GM19043 (cell line): ENCODE data around the gene DEFB132.

Experiments used
- ATAC-seq: cut with Tn5 transposase; IDR thresholded peaks from one replicate; pipeline ENCODE4 v1.9.1; 2021; ENCODE audit warnings: low read depth; ENCODE audit not compliant: unreplicated experiment

DEFB132 gene

GRCh38 chr20:259981-260380, 2.5 kb downstream of the DEFB132 start:
- ATAC-seq: no peak

- ATAC-seq: no peak
These were observed 6.2 kb downstream of the DEFB132 start for GRCh38 chr20:263701-264100.

GRCh38 chr20:266596-267562, 9.4 kb downstream of the DEFB132 start:
- peak; percentile 87 for ATAC-seq

GRCh38 chr20:270517-270916, 13.0 kb downstream of the DEFB132 start:
- ATAC-seq: no peak

- no peak for ATAC-seq
These were observed 13.5 kb downstream of the DEFB132 start for GRCh38 chr20:271069-271468.

- no peak for ATAC-seq
These were observed 14.0 kb downstream of the DEFB132 start for GRCh38 chr20:271528-271927.

GRCh38 chr20:272718-273117, 15.2 kb downstream of the DEFB132 start:
- ATAC-seq: no peak

- no peak for ATAC-seq
These were observed 16.4 kb downstream of the DEFB132 start for GRCh38 chr20:273884-274283.

- no peak for ATAC-seq
These were observed 18.3 kb downstream of the DEFB132 start for GRCh38 chr20:275791-276190.

GRCh38 chr20:276620-277495, 19.3 kb downstream of the DEFB132 start:
- no peak for ATAC-seq

GRCh38 chr20:277496-277781, 19.9 kb downstream of the DEFB132 start:
- no peak for ATAC-seq

- no peak for ATAC-seq
These were observed 20.7 kb downstream of the DEFB132 start for GRCh38 chr20:278181-278580.

GRCh38 chr20:278607-279571, 21.4 kb downstream of the DEFB132 start:
- ATAC-seq: no peak

- ATAC-seq: no peak
These were observed 26.6 kb downstream of the DEFB132 start for GRCh38 chr20:284172-284571.

- no peak for ATAC-seq
These were observed 29.0 kb downstream of the DEFB132 start for GRCh38 chr20:286508-286907.

GRCh38 chr20:288956-289692, 31.6 kb downstream of the DEFB132 start:
- ATAC-seq: no peak

- no peak for ATAC-seq
These were observed 32.2 kb downstream of the DEFB132 start for GRCh38 chr20:289693-290083.

GRCh38 chr20:290084-290831, 32.7 kb downstream of the DEFB132 start, which contains the start of gene C20orf96:
C20orf96 (minus strand) TSS chr20:290750; CDS start chr20:290610, 140 bp downstream.
- peak; percentile 84 for ATAC-seq

GRCh38 chr20:294602-295001, 37.1 kb downstream of the DEFB132 start:
- no peak for ATAC-seq
